ENCODE results near the gene NDC1.

- TF ChIP-seq CTCF (IDR thresholded peaks at IDR 0.05; ENCODE audit: extremely low read depth in 1 of 2, insufficient read depth in 1 of 2, low read depth in 1 of 2, low read length in 2 of 2) (no peak), POLR2A (IDR thresholded peaks at IDR 0.05; ENCODE audit: low read depth, low read length) (no peak), POLR2AphosphoS5 (IDR thresholded peaks at IDR 0.05; ENCODE audit: insufficient read depth, low read depth, low read length) (no peak), EZH2 (IDR thresholded peaks at IDR 0.05; ENCODE audit: borderline replicate concordance, low read depth, low read length, severe bottlenecking) (no peak), JUN (IDR thresholded peaks at IDR 0.05; ENCODE audit: borderline replicate concordance, insufficient read depth, insufficient read length, low read depth) (no peak), GATA2 (IDR thresholded peaks at IDR 0.05; ENCODE audit: insufficient read depth, insufficient read length, low read depth, low read length) (no peak)
These were observed 102.4 kb downstream of the NDC1 start for GRCh38 chr1:53735681-53736080.

All from endothelial cell of umbilical vein (primary cell).